ENCODE results near the gene REC8.
"Not testable (repeated sequence)": the region's sequence is repeated elsewhere in the genome, so short reads cannot be mapped to it uniquely, and the experiment has no call there.

The REC8 gene

GRCh38 chr14:24204163-24205146 is 32.6 kb downstream of the REC8 start:
- no peak for DNase-seq (ENCODE audit: low spot score)

GRCh38 chr14:24206260-24207103 is 34.6 kb downstream of the REC8 start:
- DNase-seq (ENCODE audit: low spot score): no peak

GRCh38 chr14:24207104-24207551 is 35.2 kb downstream of the REC8 start:
- no peak for DNase-seq (ENCODE audit: low spot score)

- DNase-seq (ENCODE audit: low spot score): no peak
Measured at GRCh38 chr14:24207625-24208024, 35.7 kb downstream of the REC8 start.

- DNase-seq (ENCODE audit: low spot score): no peak
Measured at GRCh38 chr14:24211311-24211710, 39.4 kb downstream of the REC8 start.

GRCh38 chr14:24212924-24213865 is 41.3 kb downstream of the REC8 start, which contains the start of gene CHMP4A:
CHMP4A (minus strand) TSS chr14:24213488; CDS start chr14:24213439, 49 bp downstream.
- peak; percentile 98 for DNase-seq (ENCODE audit: low spot score)

GRCh38 chr14:24213866-24214662 is 42.2 kb downstream of the REC8 start:
- no peak for DNase-seq (ENCODE audit: low spot score)

- peak; percentile 97 for DNase-seq (ENCODE audit: low spot score)
Measured at GRCh38 chr14:24215495-24216344, 43.8 kb downstream of the REC8 start, which contains the start of gene MDP1. MDP1 (minus strand) TSS chr14:24216066; CDS start chr14:24215955, 111 bp downstream.

- DNase-seq (ENCODE audit: low spot score): no peak
Measured at GRCh38 chr14:24216345-24216699, 44.4 kb downstream of the REC8 start.

- DNase-seq (ENCODE audit: low spot score): not testable (repeated sequence)
Measured at GRCh38 chr14:24216876-24217275, 45.0 kb downstream of the REC8 start.

GRCh38 chr14:24219080-24219479 is 47.2 kb downstream of the REC8 start:
- no peak for DNase-seq (ENCODE audit: low spot score)

GRCh38 chr14:24219521-24219920 is 47.6 kb downstream of the REC8 start:
- DNase-seq (ENCODE audit: low spot score): no peak

GRCh38 chr14:24222987-24223386 is 51.1 kb downstream of the REC8 start:
- not testable (repeated sequence) for DNase-seq (ENCODE audit: low spot score)

GRCh38 chr14:24224618-24225071 is 52.8 kb downstream of the REC8 start:
- no peak for DNase-seq (ENCODE audit: low spot score)

GRCh38 chr14:24226473-24226872 is 54.6 kb downstream of the REC8 start:
- DNase-seq (ENCODE audit: low spot score): no peak

- DNase-seq (ENCODE audit: low spot score): no peak
Measured at GRCh38 chr14:24228902-24229301, 57.0 kb downstream of the REC8 start.

All from Ammon's horn (tissue), 1 donor.